Neural cell (in vitro differentiated cells): Measurements from ENCODE around the gene KIF6. TPM values are rescaled to one million over a fixed set of nuclear protein-coding genes. Genes with fewer than 3 reads are reported as not detected.

Source experiments
- H2AFZ ChIP-seq: fragments of 200-600, 300-800 bp; sonication (generic), shearing (Covaris generic); 2 replicates; pipeline ENCODE4 v1.6.0; 2014; ENCODE audit warnings: low read depth, mild to moderate bottlenecking, antibody characterized with exemption, low read length, moderate library complexity
- H3F3A ChIP-seq: fragments of 200-600 bp; shearing (Covaris generic); 2 replicates; pipeline ENCODE4 v1.6.1; 2016; ENCODE audit warnings: mild to moderate bottlenecking, moderate library complexity, mixed read lengths, antibody characterized with exemption, low read length; ENCODE audit not compliant: insufficient read depth, poor library complexity, severe bottlenecking
- H3K27ac ChIP-seq: fragments of 200-600, 300-800 bp; sonication (generic), shearing (Covaris generic); 2 replicates; pipeline ENCODE4 v1.5.1; 2014; ENCODE audit warnings: mild to moderate bottlenecking, low read length, moderate library complexity
- H3K27me3 ChIP-seq: fragments of 300-800, 200-600 bp; sonication (generic), shearing (Covaris generic); 2 replicates; pipeline ENCODE4 v1.6.0; 2014; ENCODE audit warnings: mild to moderate bottlenecking, low read depth, low read length, moderate library complexity; ENCODE audit not compliant: insufficient read depth
- H3K36me3 ChIP-seq: fragments of 300-800, 200-600 bp; sonication (generic), shearing (Covaris generic); 2 replicates; pipeline ENCODE4 v1.5.1; 2014; ENCODE audit warnings: mild to moderate bottlenecking, antibody characterized with exemption, low read length, moderate library complexity; ENCODE audit not compliant: insufficient read depth
- H3K4me2 ChIP-seq: fragments of 300-800, 200-600 bp; sonication (generic), shearing (Covaris generic); 2 replicates; pipeline ENCODE4 v1.6.0; 2014; ENCODE audit warnings: mild to moderate bottlenecking, low read length
- H3K4me3 ChIP-seq: fragments of 300-800, 200-600 bp; sonication (generic), shearing (Covaris generic); 2 replicates; pipeline ENCODE4 v1.5.1; 2014; ENCODE audit warnings: mild to moderate bottlenecking, low read length, moderate library complexity
- H3K79me2 ChIP-seq: fragments of 200-600 bp; shearing (Covaris generic); replicated peaks from 2 replicates; pipeline ENCODE4 v1.6.0; 2014; ENCODE audit warnings: mild to moderate bottlenecking, low read length, moderate library complexity; ENCODE audit not compliant: insufficient read depth
- H3K9ac ChIP-seq: fragments of 300-800, 200-600 bp; sonication (generic), shearing (Covaris generic); 2 replicates; pipeline ENCODE4 v1.6.1; 2016; ENCODE audit warnings: mild to moderate bottlenecking, low read length, mixed read lengths
- H3K9me2 ChIP-seq: fragments of 200-600 bp; shearing (Covaris generic); 2 replicates; pipeline ENCODE4 v1.6.1; 2016; ENCODE audit warnings: mild to moderate bottlenecking, low read length, mixed read lengths; ENCODE audit not compliant: insufficient read depth
- H3K9me3 ChIP-seq: fragments of 200-600, 300-800 bp; sonication (generic), shearing (Covaris generic); 2 replicates; pipeline ENCODE4 v1.6.1; 2016; ENCODE audit warnings: mild to moderate bottlenecking, mixed run types, low read length, moderate library complexity, mixed read lengths
- H4K20me1 ChIP-seq: fragments of 200-600 bp; shearing (Covaris generic); 2 replicates; pipeline ENCODE4 v1.6.1; 2016; ENCODE audit warnings: mild to moderate bottlenecking, mixed run types; ENCODE audit not compliant: insufficient read depth
- CTCF ChIP-seq: fragments of 450-650 bp; IDR thresholded peaks from 2 replicates; pipeline ENCODE4 v1.5.1; 2014; ENCODE audit warnings: antibody characterized with exemption, mild to moderate bottlenecking, moderate library complexity; ENCODE audit not compliant: poor library complexity, severe bottlenecking
- EP300 ChIP-seq: fragments of 450-650 bp; conservative IDR thresholded peaks from 2 replicates; pipeline ENCODE4 v1.6.1; 2014; ENCODE audit warnings: antibody characterized with exemption, mild to moderate bottlenecking, moderate library complexity; ENCODE audit not compliant: poor library complexity, severe bottlenecking
- EZH2 ChIP-seq: fragments of 200-600, 300-800 bp; shearing (Covaris generic), sonication (generic); IDR thresholded peaks from 2 replicates; pipeline ENCODE4 v1.6.1; 2014; ENCODE audit warnings: antibody characterized with exemption, low read length, borderline replicate concordance, mild to moderate bottlenecking; ENCODE audit not compliant: insufficient read depth, poor library complexity, severe bottlenecking
- MXI1 ChIP-seq: fragments of 450-650 bp; conservative IDR thresholded peaks from 2 replicates; pipeline ENCODE4 v1.6.1; 2014; ENCODE audit warnings: antibody characterized with exemption, mild to moderate bottlenecking; ENCODE audit not compliant: poor library complexity, severe bottlenecking
- POLR2AphosphoS5 ChIP-seq: IDR thresholded peaks from 2 replicates; pipeline ENCODE4 v1.6.1; 2012
- RAD21 ChIP-seq: fragments of 450-650 bp; conservative IDR thresholded peaks from 2 replicates; pipeline ENCODE4 v1.6.1; 2014; ENCODE audit warnings: antibody characterized with exemption, mild to moderate bottlenecking, moderate library complexity
- REST ChIP-seq: IDR thresholded peaks from 2 replicates; pipeline ENCODE4 v1.6.1; 2012; ENCODE audit warnings: borderline replicate concordance
- SMC3 ChIP-seq: fragments of 450-650 bp; conservative IDR thresholded peaks from 2 replicates; pipeline ENCODE4 v1.6.1; 2014; ENCODE audit warnings: antibody characterized with exemption, mild to moderate bottlenecking, moderate library complexity; ENCODE audit not compliant: poor library complexity
- TAF1 ChIP-seq: IDR thresholded peaks from 2 replicates; pipeline ENCODE4 v1.6.1; 2012; ENCODE audit warnings: low read depth
- polyA plus RNA-seq: library from polyadenylated mRNA; depleted of rRNA; stranded (reverse); fragments of >200 nt; gene quantifications from 2 replicates; pipeline ENCODE4 v1.2.3, GENCODE V29; 2014

The KIF6 gene
- polyA plus RNA-seq, 1 donor from 2014 or later: 2.1 TPM

GRCh38 chr6:39561536-39562266, 163.5 kb downstream of the KIF6 start:
- Histone ChIP-seq H4K20me1 (no peaks in the 10 kb centered on the region), H3F3A (no peaks in the 10 kb centered on the region), H3K9ac (no peak overlapping the region), H3K9me2 (no peaks in the 10 kb centered on the region), H2AFZ (no peak overlapping the region), H3K79me2 (no peaks in the 10 kb centered on the region), H3K27ac (no peak overlapping the region), H3K9me3 (no peaks in the 10 kb centered on the region), H3K4me2 (no peak overlapping the region), H3K36me3 (no peaks in the 10 kb centered on the region), H3K27me3 (no peaks in the 10 kb centered on the region), H3K4me3 (no peak overlapping the region)
- TF ChIP-seq REST (no peak), SMC3 (no peak), TAF1 (no peak)

GRCh38 chr6:39560915-39561314, 164.3 kb downstream of the KIF6 start:
- Histone ChIP-seq H3F3A (no peaks in the 10 kb centered on the region), H4K20me1 (no peaks in the 10 kb centered on the region), H3K27ac (no peak overlapping the region), H3K36me3 (no peaks in the 10 kb centered on the region), H3K9me2 (no peaks in the 10 kb centered on the region), H3K79me2 (no peaks in the 10 kb centered on the region), H3K9ac (no peak overlapping the region), H3K9me3 (no peaks in the 10 kb centered on the region), H3K4me3 (no peak overlapping the region), H2AFZ (no peak overlapping the region), H3K4me2 (no peak overlapping the region), H3K27me3 (no peaks in the 10 kb centered on the region)
- TF ChIP-seq EP300 (no peak), EZH2 (no peak), SMC3 (no peak), MXI1 (no peak), RAD21 (no peak), POLR2AphosphoS5 (no peak), CTCF (no peak), TAF1 (no peak), REST (no peak)
